Activated naive CD8-positive, alpha-beta T cell treated with anti-CD3 and anti-CD28 coated beads, Interleukin-2, amount 50 U/mL, for 24 hours (primary cell): Measurements from ENCODE around the gene ATP2A3.
"Not testable (repeated sequence)": the region's sequence is repeated elsewhere in the genome, so short reads cannot be mapped to it uniquely, and the experiment has no call there.

ENCODE experiments used
- ATAC-seq: fragments of 150-1000 bp; cut with Tn5 transposase; one replicate; pipeline ENCODE4 v1.10.0; 2021
- DNase-seq: peaks from one replicate; pipeline ENCODE4 v3.0.0; 2021
- H3K27ac Mint-ChIP-seq: one replicate; pipeline ENCODE4 v1.8.0; 2021; ENCODE audit warnings: mild to moderate bottlenecking, mixed read lengths
- H3K27me3 Mint-ChIP-seq: one replicate; pipeline ENCODE4 v1.8.0; 2021; ENCODE audit warnings: mixed read lengths
- H3K36me3 Mint-ChIP-seq: one replicate; pipeline ENCODE4 v1.8.0; 2021; ENCODE audit warnings: low read depth, mixed read lengths
- H3K4me1 Mint-ChIP-seq: one replicate; pipeline ENCODE4 v1.8.0; 2021; ENCODE audit warnings: mixed read lengths
- H3K4me3 Mint-ChIP-seq: one replicate; pipeline ENCODE4 v1.8.0; 2021; ENCODE audit warnings: mild to moderate bottlenecking, moderate library complexity, mixed read lengths
- H3K9me3 Mint-ChIP-seq: one replicate; pipeline ENCODE4 v1.8.0; 2021; ENCODE audit warnings: mixed read lengths

Gene ATP2A3

DNA sequence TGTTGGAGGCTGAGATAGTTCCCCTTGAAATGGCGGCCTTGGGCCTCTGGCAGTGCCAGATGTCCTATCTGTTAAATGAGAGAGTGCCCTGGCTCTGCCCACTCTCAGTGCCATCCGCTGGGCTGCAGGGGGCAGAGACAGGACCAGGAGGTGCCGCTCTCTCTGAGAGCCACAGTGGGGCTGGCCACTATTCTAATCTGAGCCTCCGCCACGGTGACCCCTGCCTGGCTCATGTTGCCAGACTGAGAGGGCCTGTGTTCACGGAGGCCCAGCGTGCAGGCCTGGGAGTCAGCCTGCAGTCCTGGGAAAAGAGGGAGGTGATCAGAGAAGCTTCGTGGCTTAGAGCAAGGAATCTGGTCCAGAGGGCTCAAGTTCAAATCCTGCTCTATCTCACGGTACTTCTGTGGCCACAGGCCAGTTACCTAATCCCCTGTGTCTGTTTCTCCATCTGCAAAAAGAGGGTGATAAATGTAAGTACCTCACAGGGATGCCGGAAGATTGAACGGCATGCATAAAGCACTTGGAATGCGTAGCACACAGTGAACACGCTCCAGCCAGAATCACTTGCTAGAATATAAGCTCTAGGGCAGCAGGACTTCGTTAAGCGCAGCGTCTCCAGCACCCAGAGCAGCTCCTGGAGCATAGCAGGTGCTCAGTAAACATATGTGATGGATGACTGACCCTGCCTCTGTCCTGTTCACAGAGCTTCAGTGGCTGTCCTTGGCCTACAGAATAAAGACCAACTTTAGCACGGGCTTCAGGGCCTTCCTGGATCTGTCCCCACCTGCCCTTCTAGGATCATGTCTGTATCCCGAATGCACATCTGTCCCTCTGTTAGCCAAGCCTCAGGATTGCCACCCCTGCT is 6.3 kb downstream of the ATP2A3 start:
- H3K9me3 Mint-ChIP-seq: no peaks in the 10 kb centered on the region
- H3K4me3 Mint-ChIP-seq: no peak overlapping the region
- H3K36me3 Mint-ChIP-seq: peaks cover 4% of the 10 kb centered on the region
- peak overlapping the region; percentile 41 for H3K27ac Mint-ChIP-seq
- peaks cover 67% of the 10 kb centered on the region for H3K4me1 Mint-ChIP-seq
- ATAC-seq (no peak), DNase-seq (no peak)
- H3K27me3 Mint-ChIP-seq: no peaks in the 10 kb centered on the region

DNA sequence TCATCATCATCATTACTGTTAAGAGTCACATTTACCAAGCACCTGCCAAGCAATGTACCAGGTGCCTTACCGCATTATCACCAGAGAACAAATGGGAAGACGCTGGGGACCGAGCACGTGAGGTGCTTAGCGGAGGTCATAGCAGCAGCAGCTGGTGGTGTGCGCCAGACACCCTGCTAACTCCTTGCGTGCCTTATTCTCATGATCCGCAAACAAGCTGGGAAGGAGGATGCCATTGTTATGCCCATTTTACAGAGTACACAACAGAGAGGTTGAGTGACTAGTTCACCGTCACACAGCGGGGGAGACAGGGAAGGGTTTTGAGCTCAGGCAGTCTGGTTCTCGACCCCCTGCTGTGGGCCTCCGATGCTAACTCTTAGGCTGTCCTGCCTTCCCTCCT is 7.3 kb downstream of the ATP2A3 start:
- no peak for DNase-seq
- Mint-ChIP-seq H3K4me3 (no peak overlapping the region), H3K9me3 (no peaks in the 10 kb centered on the region), H3K27ac (peak overlapping the region; percentile 41), H3K4me1 (peaks cover 57% of the 10 kb centered on the region), H3K36me3 (peaks cover 4% of the 10 kb centered on the region), H3K27me3 (no peaks in the 10 kb centered on the region)
- no peak for ATAC-seq

DNA sequence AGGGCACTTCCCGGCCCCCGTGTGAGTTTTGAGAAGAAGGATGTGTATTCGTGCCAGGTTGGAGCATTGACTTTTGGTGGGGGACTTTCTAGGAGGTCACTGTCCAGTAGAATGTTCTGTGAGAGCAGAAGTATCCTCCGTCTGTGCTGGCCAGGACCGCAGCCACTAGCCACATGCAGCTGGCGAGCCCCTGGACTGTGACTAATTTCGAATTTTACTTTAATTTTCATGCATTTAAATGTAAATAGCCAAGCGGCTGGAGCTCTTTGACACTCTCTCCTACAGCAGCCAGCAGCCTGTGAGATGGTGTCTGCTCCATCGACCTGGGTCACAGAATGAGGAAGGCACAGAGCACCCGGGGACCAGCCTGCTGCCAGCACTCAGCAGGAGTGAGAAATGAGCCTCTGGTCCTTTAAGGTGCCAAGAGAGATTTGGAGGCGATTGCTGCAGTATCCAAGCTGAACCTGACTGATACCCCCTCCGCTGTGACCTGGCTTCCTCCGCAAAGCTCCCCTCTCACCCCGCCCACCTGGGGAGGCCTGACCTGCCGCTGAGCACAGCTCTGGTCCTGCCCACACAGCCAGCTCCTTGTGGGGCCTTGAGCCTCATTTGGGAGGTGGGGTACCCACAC is 7.8 kb downstream of the ATP2A3 start:
- DNase-seq (no peak), ATAC-seq (peak; percentile 17)
- H3K27me3 Mint-ChIP-seq: no peaks in the 10 kb centered on the region
- H3K36me3 Mint-ChIP-seq: peaks cover 4% of the 10 kb centered on the region
- H3K9me3 Mint-ChIP-seq: no peaks in the 10 kb centered on the region
- peaks cover 52% of the 10 kb centered on the region for H3K4me1 Mint-ChIP-seq
- H3K27ac Mint-ChIP-seq: peak overlapping the region; percentile 50
- H3K4me3 Mint-ChIP-seq: no peak overlapping the region

DNA sequence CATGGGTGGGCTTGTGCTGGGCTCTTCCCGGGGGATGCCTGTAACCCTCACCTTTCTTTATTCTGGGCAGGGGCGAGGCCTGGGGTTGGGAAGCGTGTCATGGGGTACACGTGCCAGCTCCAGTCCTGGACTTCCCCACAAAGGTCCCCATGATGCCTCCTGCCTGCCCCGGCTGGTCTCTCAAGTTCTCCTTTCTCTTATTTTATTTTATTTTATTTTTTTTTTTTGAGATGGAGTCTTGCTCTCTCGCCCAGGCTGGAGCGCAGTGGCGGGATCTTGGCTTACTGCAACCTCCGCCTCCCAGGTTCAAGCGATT is 8.6 kb downstream of the ATP2A3 start:
- Mint-ChIP-seq H3K9me3 (no peaks in the 10 kb centered on the region), H3K27ac (no peak overlapping the region), H3K4me1 (peaks cover 44% of the 10 kb centered on the region), H3K36me3 (peaks cover 4% of the 10 kb centered on the region), H3K4me3 (no peak overlapping the region), H3K27me3 (no peaks in the 10 kb centered on the region)
- ATAC-seq (no peak), DNase-seq (no peak)

DNA sequence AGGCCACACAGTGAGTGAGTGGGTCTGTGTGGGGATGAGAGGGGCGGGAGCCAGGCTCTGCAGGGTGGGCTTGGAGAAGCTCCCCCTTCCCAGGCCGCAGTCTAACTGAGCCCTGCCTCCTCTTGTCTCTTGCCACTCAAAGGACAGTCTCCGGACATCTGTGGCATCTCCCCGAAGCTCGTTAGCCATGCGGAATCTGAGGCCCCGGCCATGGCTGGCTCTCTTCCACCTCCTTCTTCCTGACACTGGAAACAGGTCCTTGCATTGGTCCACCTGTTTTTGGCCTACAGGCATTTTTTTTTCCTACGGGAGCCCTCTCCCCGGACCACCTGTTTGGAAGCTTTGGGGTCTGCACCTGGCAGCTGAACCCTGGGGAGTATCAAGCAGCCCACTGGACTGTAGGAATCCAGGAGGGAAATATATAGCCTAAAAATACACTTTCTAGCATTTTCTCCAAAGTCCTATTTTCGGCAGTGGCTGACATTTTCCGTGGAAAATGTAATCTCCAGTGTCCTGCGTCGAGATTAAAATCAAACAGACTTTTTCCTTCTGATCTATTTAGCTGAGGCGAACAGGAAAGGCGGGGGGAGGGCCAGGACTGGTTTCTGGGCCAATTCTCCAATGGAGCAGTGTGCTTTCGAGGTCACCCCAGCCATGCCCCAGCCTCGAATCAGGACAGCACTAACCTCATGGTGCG is 9.1 kb downstream of the ATP2A3 start:
- Mint-ChIP-seq H3K4me3 (no peak overlapping the region), H3K9me3 (no peaks in the 10 kb centered on the region), H3K36me3 (peaks cover 4% of the 10 kb centered on the region), H3K27ac (no peak overlapping the region), H3K27me3 (no peaks in the 10 kb centered on the region), H3K4me1 (peaks cover 39% of the 10 kb centered on the region)
- ATAC-seq (no peak), DNase-seq (no peak)

DNA sequence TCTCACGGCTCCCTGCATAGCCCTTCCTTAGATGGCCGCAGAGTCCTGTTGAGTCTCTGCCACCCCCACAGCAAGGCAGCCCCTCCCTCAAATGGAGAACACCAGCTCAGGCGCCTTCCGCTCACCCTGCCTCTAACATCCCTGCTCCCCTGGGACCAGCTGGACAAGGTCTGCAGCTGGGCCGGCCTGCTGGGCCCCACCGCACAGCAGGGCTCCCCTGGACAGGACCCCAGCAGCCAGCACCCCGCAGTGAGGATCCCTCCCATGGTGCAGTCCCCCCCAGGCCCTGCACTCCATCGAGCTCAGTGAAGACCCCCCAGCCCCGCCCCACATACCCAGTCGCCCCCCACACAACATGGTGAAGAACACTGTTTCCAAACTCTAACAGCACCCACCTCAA is 10.2 kb downstream of the ATP2A3 start:
- Mint-ChIP-seq H3K36me3 (peaks cover 5% of the 10 kb centered on the region), H3K27me3 (no peaks in the 10 kb centered on the region), H3K27ac (no peak overlapping the region), H3K4me1 (peaks cover 28% of the 10 kb centered on the region), H3K9me3 (no peaks in the 10 kb centered on the region), H3K4me3 (no peak overlapping the region)
- DNase-seq (no peak), ATAC-seq (no peak)

DNA sequence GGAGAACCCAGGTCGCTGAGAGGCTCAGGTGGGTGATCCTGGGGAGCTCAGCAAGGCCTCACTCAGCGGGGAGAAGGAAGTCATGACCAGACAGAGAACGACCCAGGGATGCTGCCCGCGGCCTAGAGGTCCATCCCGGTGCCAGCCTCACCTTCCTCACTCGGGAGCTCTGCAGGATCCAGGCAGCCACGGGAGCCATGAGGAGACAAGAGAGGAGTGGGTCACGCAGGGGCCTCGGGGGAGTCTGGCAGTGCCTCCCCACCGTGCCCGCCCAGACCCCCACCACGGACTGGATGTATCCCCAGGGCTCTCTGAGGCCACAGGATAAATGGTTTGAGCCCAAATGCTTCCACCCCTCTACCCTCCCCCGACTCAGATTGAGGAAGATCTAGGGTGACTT is 10.7 kb downstream of the ATP2A3 start:
- H3K4me1 Mint-ChIP-seq: peaks cover 27% of the 10 kb centered on the region
- no peaks in the 10 kb centered on the region for H3K27me3 Mint-ChIP-seq
- ATAC-seq: no peak
- no peak overlapping the region for H3K4me3 Mint-ChIP-seq
- H3K9me3 Mint-ChIP-seq: no peaks in the 10 kb centered on the region
- DNase-seq: no peak
- no peak overlapping the region for H3K27ac Mint-ChIP-seq
- H3K36me3 Mint-ChIP-seq: peaks cover 6% of the 10 kb centered on the region

DNA sequence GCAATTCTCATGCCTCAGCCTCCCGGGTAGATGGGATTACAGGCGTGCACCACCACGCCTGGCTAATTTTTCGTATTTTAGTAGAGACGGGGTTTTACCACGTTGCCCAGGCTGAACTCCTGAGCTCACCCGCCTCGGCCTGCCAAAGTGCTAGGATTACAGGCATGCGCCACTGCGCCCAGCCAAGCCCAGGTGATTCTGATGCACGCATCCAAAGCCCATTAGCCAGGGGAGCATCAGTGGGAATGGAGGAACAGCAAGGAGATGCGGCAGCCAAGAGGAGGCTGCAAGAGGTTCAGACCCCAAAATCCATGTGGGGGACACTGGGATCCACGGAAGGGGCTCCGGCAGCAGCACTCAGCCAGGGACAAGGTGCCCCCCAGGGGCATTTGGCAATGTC is 12.1 kb downstream of the ATP2A3 start:
- DNase-seq: no peak
- Mint-ChIP-seq H3K36me3 (peaks cover 7% of the 10 kb centered on the region), H3K9me3 (no peaks in the 10 kb centered on the region), H3K4me3 (no peak overlapping the region), H3K4me1 (peaks cover 16% of the 10 kb centered on the region), H3K27ac (no peak overlapping the region), H3K27me3 (no peaks in the 10 kb centered on the region)
- ATAC-seq: no peak

DNA sequence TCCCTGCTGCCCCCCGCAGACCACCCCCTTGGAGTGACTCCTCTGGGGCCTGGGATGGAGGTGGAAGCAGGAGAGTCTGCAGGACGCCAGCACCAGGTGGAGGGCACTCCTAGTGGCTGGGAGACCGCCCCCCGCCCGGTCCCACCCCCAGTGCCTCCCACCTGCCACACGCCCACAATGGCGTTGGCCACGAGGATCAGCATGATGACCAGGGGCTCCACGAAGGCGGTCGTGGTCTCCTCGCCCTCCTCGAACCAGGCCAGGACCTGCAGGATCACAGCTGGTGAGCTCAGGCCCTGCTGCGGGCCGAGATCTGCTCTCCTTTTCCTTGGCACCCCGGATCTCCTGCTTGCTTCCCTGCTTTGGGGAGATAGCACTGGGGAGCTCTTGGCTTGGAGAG is 12.8 kb downstream of the ATP2A3 start:
- H3K9me3 Mint-ChIP-seq: no peaks in the 10 kb centered on the region

DNA sequence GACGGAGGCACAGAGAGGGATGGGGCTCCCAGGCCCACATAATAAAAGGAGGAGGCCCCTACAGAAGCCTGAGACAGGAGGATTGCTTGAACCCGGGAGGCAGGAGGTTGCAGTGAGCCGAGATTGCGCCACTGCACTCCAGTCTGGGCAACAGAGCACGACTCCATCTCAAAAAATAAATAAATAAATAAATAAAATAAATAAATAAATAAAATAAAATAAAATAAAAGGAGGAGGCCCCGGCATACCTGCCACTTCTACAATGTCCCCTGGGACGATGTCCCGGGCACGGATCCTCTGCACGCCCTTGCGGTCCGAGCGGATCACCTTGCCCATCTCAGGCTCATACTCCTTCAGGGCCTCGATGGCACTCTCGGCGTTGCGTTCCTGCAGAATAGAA is 13.2 kb downstream of the ATP2A3 start:
- ATAC-seq: no peak
- Mint-ChIP-seq H3K9me3 (no peaks in the 10 kb centered on the region), H3K36me3 (peaks cover 5% of the 10 kb centered on the region), H3K27ac (no peak overlapping the region), H3K4me3 (no peak overlapping the region), H3K4me1 (peaks cover 4% of the 10 kb centered on the region), H3K27me3 (no peaks in the 10 kb centered on the region)
- no peak for DNase-seq

More for the DNA sequence above, 12.8 kb downstream of the ATP2A3 start:
- Mint-ChIP-seq H3K27me3 (no peaks in the 10 kb centered on the region), H3K4me1 (peaks cover 9% of the 10 kb centered on the region), H3K4me3 (no peak overlapping the region), H3K36me3 (peaks cover 5% of the 10 kb centered on the region), H3K27ac (no peak overlapping the region)
- ATAC-seq (no peak), DNase-seq (no peak)

DNA sequence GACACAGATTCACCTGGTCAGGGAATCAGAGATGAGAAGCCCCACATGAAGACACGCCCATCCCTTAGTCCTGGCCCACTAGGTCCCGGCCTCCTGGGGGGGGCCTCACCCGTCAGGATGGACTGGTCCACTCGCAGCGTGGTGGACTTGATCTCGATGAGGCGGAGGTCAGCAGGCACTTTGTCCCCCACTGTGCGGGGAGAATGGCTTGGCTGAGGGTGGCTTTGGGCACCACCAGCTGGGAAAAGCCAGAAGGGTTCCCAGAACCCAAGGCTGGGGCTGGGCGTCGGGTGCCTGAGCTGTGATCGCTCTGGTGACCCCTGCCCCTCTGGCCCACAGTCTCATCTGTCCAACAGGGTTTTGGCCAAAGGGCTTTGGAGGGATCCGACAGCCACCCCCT is 13.7 kb downstream of the ATP2A3 start:
- Mint-ChIP-seq H3K9me3 (no peaks in the 10 kb centered on the region), H3K27ac (no peak overlapping the region), H3K36me3 (peaks cover 8% of the 10 kb centered on the region), H3K4me1 (peaks cover 3% of the 10 kb centered on the region), H3K27me3 (no peaks in the 10 kb centered on the region), H3K4me3 (no peak overlapping the region)
- DNase-seq (no peak), ATAC-seq (no peak)

DNA sequence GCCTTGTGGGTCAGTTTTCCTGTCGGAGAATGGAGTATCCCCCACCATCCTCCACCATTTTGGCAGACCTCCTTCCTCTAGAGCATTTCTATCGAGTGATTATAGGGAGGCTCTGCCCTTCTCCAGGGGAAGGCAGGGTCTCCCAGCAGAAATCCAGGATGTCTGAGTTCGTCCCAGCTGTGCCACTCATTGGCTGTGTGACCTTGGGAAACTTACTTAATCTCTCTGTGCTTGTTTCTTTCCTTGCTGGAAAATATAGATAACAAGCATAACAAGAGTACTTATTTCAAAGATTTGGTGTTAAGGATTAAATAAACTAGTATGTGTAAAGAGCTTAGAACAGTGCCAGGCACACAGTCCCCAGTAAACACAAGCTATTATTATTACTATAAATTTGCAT is 14.8 kb downstream of the ATP2A3 start:
- Mint-ChIP-seq H3K36me3 (peaks cover 10% of the 10 kb centered on the region), H3K27me3 (no peaks in the 10 kb centered on the region), H3K9me3 (no peaks in the 10 kb centered on the region), H3K4me3 (no peak overlapping the region), H3K27ac (peak overlapping the region; percentile 39), H3K4me1 (no peaks in the 10 kb centered on the region)
- no peak for ATAC-seq
- no peak for DNase-seq

DNA sequence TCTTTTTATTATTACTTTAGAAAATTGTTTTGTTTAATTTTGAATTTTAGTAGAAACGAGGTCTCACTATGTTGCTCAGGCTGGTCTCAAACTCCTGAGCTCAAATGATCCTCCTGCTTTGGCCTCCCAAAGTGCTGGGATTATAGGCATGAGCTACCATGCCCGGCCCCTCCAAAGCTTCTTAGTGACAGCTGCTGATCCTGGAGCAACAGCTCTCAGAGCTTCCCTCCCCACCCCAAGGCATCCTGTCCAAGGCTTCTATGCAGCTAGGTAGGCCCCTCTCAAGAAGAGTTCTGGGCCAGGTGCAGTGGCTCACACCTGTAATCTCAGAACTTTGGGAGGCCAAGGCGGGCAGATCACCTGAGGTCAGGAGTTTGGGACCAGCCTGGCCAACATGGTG is 15.7 kb downstream of the ATP2A3 start:
- not testable (repeated sequence) for DNase-seq, ATAC-seq, H3K27me3 Mint-ChIP-seq, H3K27ac Mint-ChIP-seq, H3K9me3 Mint-ChIP-seq, H3K4me3 Mint-ChIP-seq, H3K4me1 Mint-ChIP-seq
- peaks cover 16% of the 10 kb centered on the region for H3K36me3 Mint-ChIP-seq

DNA sequence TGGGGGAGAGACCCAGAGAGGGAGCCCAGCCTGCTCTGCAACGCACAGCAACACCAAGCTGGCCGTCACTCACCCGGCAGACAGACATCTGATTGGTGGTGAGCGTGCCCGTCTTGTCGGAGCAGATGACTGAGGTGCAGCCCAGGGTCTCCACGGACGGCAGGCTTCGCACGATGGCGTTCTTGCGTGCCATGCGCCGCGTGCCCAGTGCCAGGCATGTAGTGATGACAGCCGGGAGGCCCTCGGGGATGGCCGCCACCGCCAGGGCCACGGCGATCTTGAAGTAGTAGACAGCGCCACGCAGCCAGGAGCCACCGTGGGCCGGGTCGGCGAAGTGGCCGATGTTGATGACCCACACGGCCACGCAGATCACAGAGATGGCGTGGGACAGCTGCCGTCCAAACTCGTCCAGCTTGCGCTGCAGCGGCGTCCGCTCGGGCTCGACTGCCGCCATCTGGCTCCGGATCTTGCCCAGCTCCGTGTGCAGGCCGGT is 16.9 kb downstream of the ATP2A3 start:
- no peak for DNase-seq
- Mint-ChIP-seq H3K36me3 (peaks cover 16% of the 10 kb centered on the region), H3K27ac (no peak overlapping the region), H3K27me3 (no peaks in the 10 kb centered on the region), H3K9me3 (no peaks in the 10 kb centered on the region), H3K4me1 (no peaks in the 10 kb centered on the region), H3K4me3 (no peak overlapping the region)
- no peak for ATAC-seq

DNA sequence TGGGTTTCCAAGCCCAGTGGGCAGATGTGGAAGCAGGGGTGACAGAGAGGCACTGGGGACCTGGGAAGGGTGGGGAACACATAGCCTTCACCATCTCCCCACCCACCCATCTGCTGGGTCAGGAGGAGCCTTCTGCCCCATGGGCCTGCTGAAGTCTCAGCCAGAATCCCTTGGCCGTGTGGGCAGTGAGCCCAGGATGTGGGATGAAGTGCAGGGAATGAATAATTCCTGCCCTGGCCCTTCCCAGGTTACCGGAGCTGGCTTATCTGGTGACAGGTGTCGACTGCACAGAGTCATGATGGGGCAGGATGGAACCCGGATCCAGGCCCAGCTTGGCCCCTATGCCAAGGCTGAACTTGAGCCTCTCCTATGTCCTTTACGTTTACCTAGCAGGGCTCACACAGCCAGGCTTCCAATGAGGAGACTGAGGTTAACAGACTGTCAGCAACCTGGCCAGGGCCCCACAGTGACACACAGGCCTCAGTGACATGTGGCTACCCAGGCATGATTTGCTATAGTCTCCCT is 17.5 kb downstream of the ATP2A3 start:
- ATAC-seq (no peak), DNase-seq (no peak)
- Mint-ChIP-seq H3K4me1 (no peaks in the 10 kb centered on the region), H3K9me3 (no peaks in the 10 kb centered on the region), H3K27ac (no peak overlapping the region), H3K27me3 (no peaks in the 10 kb centered on the region), H3K4me3 (no peak overlapping the region), H3K36me3 (peaks cover 16% of the 10 kb centered on the region)
